GM12891 (cell line): ENCODE data around the gene TMEM128.

Experiments used
- POLR2A ChIP-seq: IDR thresholded peaks from 2 replicates; pipeline ENCODE4 v1.6.1; 2011; ENCODE audit warnings: low read depth, low read length, control low read depth
- TAF1 ChIP-seq: IDR thresholded peaks from 2 replicates; pipeline ENCODE4 v1.6.1; 2011; ENCODE audit warnings: low read depth, low read length, control low read depth

- no peak for TF ChIP-seq POLR2A
- TF ChIP-seq TAF1: no peak
Measured at GRCh38 chr4:4216648-4217047, 31.4 kb downstream of the TMEM128 start.
